NCI-H1092 (cell line): ENCODE measurements around the gene HSD17B12.
"Not testable (repeated sequence)": the region's sequence is repeated elsewhere in the genome, so short reads cannot be mapped to it uniquely, and the experiment has no call there.

ENCODE experiments used
- DNase-seq: peaks from one replicate; lab custom pipeline; 2025; lab: John Stamatoyannopoulos, UW

Gene HSD17B12

DNA sequence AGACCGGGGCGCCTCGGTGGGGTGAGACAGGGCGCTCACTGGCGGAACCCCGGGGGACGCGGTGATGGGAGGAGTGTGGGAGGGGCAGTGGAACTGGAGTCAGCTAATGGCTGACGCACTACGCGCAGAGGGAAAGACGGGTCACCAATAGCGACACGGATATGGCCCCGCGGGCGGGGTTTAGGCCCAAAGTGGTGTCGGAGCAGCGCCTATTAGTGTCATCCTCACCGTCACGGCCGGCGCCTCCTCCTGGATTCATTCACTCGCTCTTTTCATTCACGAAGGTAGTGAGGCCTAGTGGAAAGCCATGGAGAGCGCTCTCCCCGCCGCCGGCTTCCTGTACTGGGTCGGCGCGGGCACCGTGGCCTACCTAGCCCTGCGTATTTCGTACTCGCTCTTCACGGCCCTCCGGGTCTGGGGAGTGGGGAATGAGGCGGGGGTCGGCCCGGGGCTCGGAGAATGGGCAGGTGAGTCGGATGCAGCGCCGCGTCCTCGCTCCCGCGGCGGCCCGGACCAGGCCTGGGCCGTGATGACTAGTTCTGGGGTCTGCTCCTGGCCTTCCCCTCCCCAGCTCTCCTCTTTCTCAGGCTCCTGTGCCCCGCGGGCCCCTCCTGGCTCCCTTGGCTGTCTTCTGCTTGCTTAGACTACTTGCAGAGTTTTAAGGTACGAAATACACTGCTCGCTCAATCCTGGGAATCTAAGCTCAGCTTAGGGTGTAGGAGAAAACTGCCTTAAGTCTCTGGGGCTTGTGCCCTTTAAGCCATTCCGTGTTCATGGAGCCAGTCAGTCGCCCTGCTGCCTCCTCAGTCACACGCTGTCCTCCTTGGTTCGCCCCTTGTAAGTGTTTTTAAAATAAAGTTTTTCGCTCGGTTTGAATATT, at the start of gene HSD17B12:
HSD17B12 (plus strand) TSS at position 218 of the 880 bp plus-strand sequence; CDS start at position 308, 90 bp downstream.
- DNase-seq: peak; percentile 98

- DNase-seq: no peak
These were observed 48.8 kb upstream of the HSD17B12 start for GRCh38 chr11:43631732-43632131.

DNA sequence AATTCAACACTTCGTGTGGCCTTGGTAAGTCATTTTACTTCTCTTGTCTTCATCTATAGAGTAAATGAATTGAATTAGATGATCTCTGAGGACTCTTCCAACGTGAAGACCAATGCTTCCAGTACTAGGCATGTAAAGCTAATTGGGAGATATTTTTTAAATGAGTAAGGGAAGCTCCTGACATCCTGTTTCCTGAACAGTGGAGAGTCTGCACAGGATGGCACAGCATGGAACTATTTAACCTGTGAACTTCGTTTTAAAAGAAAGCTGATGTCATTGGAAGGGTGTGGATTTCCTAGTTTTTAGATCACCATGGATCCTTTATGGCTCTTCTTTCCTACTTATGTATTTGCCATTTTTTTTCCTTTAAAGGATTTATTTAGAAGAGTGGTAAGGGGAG, 48.4 kb upstream of the HSD17B12 start:
- DNase-seq: no peak

DNA sequence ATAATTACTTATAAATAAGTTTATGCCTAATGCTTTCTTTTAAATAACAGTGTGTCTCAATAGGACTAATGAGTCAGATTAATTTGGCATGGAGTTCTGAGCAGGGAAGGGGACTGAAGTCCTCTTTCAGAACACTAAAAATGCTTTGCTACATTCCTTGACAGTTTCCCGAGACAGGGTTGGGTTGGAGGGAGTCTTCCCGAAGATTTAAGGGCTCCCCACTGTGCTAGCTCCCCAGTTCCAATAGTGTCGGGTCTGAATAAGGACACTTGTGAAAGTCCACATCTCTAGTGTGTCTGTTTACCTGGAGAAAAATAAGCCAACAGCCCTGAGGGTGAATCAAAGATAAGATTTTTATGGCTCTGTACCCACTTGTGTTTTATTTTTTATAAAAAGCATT, 41.8 kb upstream of the HSD17B12 start:
- no peak for DNase-seq

GRCh38 chr11:43639224-43639623, 41.3 kb upstream of the HSD17B12 start:
- DNase-seq: no peak

- DNase-seq: no peak
These were observed 40.6 kb upstream of the HSD17B12 start for GRCh38 chr11:43639920-43640319.

- peak; percentile 58 for DNase-seq
These were observed 36.5 kb upstream of the HSD17B12 start for GRCh38 chr11:43643898-43644620.

GRCh38 chr11:43644621-43645299, 35.8 kb upstream of the HSD17B12 start:
- no peak for DNase-seq

GRCh38 chr11:43646767-43647166, 33.8 kb upstream of the HSD17B12 start:
- no peak for DNase-seq

DNA sequence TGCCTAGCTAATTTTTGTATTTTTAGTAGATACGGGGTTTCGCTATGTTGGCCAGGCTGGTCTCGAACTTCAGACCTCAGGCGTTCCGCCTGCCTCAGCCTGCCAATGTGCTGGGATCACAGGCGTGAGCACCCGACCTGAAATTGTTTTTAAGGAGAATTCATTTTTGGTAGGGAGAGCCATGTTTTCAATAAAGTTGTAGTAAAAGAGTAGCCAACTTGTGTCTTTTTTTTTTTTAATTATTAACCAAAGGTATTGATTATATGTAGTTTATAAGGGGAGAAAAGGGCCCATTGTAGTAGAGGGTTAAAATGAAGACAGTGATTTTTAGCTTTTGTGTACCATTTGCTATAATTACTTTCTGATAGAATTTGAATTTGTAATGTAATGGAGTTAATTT, 31.6 kb upstream of the HSD17B12 start:
- DNase-seq: no peak

GRCh38 chr11:43649501-43649900, 31.0 kb upstream of the HSD17B12 start:
- DNase-seq: no peak

DNA sequence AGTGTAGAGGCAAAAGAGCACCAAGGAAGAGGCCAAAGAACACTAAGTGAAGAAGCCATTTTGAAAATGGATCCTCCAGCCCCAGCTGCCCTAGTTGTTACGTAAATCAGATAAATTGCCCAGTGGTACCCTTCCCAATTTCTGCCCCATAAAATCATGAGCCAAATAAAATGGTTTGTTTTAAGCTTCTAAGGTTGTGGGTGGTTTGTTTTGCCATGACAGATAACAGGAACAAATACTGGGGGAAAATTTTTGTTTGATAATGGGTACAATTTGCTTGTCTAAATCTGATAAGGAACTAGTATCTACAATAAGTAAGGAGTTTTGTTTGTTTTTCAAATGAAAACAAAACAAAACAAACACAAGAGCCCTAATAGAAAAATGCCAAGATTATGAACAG, 30.6 kb upstream of the HSD17B12 start:
- no peak for DNase-seq

GRCh38 chr11:43663018-43663417, 17.5 kb upstream of the HSD17B12 start:
- not testable (repeated sequence) for DNase-seq

GRCh38 chr11:43664295-43664694, 16.2 kb upstream of the HSD17B12 start:
- DNase-seq: no peak

- DNase-seq: not testable (repeated sequence)
These were observed 9.3 kb upstream of the HSD17B12 start for GRCh38 chr11:43671284-43671683.

DNA sequence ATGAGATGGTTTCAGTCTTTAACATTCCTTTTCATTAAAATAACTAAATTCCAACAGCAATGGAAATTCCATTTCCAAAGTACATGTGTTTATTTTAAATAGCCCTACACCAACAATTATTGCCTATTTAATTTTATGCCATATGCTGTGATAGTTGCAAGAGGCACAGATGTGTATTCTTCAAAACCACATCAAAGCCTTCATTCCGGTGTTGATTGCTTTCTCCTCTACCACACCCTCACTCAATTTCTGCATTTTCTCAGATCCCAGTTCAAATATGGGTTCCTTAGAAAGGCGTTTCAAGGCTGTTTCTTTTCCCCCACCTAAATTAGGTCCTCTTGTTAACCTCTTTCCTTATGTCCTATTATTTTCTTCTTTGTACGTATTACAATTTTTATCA, 6.0 kb upstream of the HSD17B12 start:
- DNase-seq: no peak

- no peak for DNase-seq
These were observed 3.6 kb upstream of the HSD17B12 start for GRCh38 chr11:43676933-43677332.

DNA sequence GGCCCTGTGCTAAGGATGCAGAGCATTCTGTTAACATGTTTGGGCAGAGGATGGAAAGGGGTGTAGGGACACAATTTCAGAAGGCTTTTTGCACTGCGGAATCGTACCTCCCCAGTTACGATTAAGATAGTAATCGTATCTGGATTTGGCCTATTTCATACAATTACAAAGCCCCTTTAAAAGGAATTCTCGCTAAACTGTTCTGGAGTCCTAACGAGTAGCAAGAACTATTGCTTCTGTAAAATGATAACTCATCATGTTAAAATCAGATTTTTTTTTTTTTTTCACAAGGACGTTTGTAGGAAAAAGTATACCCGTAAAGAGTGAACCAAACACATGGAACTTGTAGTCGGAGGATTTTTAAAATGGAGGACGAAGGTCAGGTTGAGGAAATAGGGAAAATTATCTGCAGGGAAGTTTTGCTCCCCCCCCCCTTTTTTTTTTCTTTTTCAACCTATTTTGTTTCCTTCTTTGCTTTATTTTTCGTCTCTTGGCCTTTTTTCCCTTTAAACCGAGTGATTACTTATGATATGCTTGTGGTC, 934 bp downstream of the HSD17B12 start:
- no peak for DNase-seq

GRCh38 chr11:43682081-43682480, 1.5 kb downstream of the HSD17B12 start:
- DNase-seq: not testable (repeated sequence)

DNA sequence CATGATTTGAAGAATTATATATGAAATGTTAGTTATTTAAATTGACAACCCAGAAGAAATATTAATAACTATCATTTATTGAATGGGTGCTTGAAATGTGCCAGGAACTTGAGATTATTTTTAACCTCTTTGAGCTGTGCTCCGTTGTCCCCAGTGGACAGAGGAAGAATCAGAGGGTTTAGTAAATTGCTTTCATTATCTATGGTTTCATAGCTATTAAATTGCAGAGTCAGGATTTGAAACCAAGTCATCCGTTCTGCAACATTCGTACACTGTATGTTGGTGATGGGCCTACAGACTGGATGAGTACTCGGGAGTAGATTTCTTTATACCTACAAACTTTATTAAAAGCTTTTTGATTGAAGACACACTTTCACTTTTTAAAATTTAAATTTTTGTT, 4.9 kb downstream of the HSD17B12 start:
- DNase-seq: no peak

- DNase-seq: no peak
These were observed 5.7 kb downstream of the HSD17B12 start for GRCh38 chr11:43686207-43686606.

DNA sequence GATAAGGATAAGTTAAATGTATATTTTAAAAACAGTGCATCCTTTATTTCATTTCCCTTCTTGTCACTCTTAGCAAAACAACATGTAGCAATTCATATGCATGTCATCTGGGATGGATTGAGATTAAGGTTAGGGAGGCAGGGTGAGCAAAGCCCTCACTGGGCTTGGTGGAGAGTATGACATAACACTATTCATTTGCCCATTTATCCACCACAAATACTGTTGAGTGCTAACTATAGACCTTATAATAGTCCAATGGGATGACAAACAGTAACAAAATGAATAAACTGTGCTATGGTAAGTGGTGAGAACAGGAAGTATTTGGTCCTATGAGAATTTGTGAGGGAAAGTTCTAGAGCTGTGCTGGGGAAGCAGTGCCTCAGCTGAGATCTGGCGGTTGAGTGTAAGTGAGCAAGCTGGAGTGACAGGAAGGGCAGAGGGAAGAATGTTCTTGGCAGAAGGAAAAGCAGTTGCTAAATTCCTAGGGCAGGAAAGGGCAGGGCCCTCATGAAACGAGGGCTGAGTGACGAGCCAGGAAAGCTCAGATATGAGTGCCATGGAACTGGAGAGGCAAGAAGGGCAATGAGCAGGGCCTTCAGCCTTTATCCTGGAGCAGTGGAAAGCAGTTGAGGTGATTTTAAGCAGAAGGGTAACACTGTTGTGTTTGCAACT, 6.7 kb downstream of the HSD17B12 start:
- DNase-seq: no peak
